Body of pancreas (tissue), 4 donors: ENCODE measurements around the gene TNIK. TPM values are rescaled to one million over a fixed set of nuclear protein-coding genes. Genes with fewer than 3 reads are reported as not detected.

Experiments
- ATAC-seq: fragments of 150-250 bp; one replicate; pipeline ENCODE4 v1.9.1; 2016
- DNase-seq, 4 donors: peaks; one replicate each; pipeline ENCODE4 v3.0.0-alpha.2; 2019
- H3K27ac ChIP-seq, 4 donors: fragments of 200-600 bp; sonication (generic); 1 replicate in 3 of 4; 2 replicates in 1 of 4; pipeline versions ENCODE4 v1.5.1 to v1.6.1; 2016 to 2019; ENCODE audit warnings: mild to moderate bottlenecking in 1 of 4, mixed read lengths in 1 of 4, moderate library complexity in 1 of 4
- H3K27me3 ChIP-seq, 2 donors: fragments of 200-600 bp; sonication (generic); one replicate each; pipeline ENCODE4 v1.6.0; 2016; ENCODE audit warnings: mild to moderate bottlenecking in 1 of 2
- H3K36me3 ChIP-seq, 2 donors: fragments of 200-600 bp; sonication (generic); replicated peaks in 1 of 2; 2 replicates each; pipeline ENCODE4 v1.5.1; 2016; ENCODE audit warnings: low read depth in 2 of 2; ENCODE audit not compliant: insufficient read depth in 1 of 2
- H3K4me1 ChIP-seq: fragments of 200-600 bp; sonication (generic); one replicate; pipeline ENCODE4 v1.6.0; 2016
- H3K4me3 ChIP-seq, 2 donors: fragments of 200-600 bp; sonication (generic); 1 replicate in 1 of 2; 2 replicates in 1 of 2; pipeline ENCODE4 v1.5.1; 2016 to 2019
- H3K9me3 ChIP-seq, 3 donors: fragments of 200-600 bp; sonication (generic); 1 replicate in 2 of 3; 2 replicates in 1 of 3; pipeline ENCODE4 v1.5.1; 2016
- CTCF ChIP-seq, 7 experiments: fragments of 450-650 bp in 4 of 7; fragments of 200-600 bp in 3 of 7; sonication (generic) in 3 of 7; IDR thresholded peaks; one replicate each; pipeline ENCODE4 v1.5.1; 2016 to 2019; ENCODE audit warnings: antibody characterized with exemption in 7 of 7
- POLR2A ChIP-seq, 3 donors: fragments of 450-650 bp; IDR thresholded peaks; one replicate each; pipeline ENCODE4 v1.6.1; 2016; ENCODE audit warnings: antibody characterized with exemption in 3 of 3, mild to moderate bottlenecking in 2 of 3
- WGBS, 2 donors: methylation state at CpG; one replicate each; pipeline ENCODE4 v1.1.5; 2017; 5-methylcytosine and 5-hydroxymethylcytosine counted together
- intact Hi-C: fragments of 100-400 bp; cut with DNase I; formaldehyde crosslinking; loops from one replicate; pipeline ENCODE4 v1.15.1; 2023
- total RNA-seq, 2 donors: library from RNA; depleted of rRNA; stranded (reverse); fragments of >200 nt; gene quantifications; one replicate each; pipeline ENCODE4 v1.1.0, GENCODE V29; 2016

TNIK gene
- total RNA-seq, 2 donors from 2014 or later, result 7.6 to 9.6 TPM

DNA sequence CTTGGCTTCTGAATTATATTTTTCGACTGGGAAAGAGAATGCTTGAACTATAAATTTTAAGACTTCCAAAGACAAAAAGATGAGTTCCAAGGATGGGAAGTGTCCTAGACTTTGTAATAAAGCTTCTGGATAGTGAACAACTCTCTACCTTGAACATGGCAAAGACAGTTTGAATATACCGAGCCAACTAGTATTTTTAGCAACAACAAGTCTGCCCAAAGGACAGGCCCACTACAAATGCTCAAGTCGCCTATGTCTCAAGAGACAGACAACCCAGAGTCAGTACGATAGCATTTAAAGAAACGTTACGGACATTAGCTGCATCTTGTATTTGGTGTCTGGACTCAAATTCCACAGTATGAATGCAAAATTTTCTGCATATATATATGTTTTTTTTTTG is 258.4 kb downstream of the TNIK start:
- Histone ChIP-seq H3K36me3 (no peaks in the 10 kb centered on the region), H3K4me1 (no peaks in the 10 kb centered on the region), H3K4me3 (no peak overlapping the region), H3K27me3 (no peaks in the 10 kb centered on the region), H3K27ac (no peak overlapping the region), H3K9me3 (no peaks in the 10 kb centered on the region)
- TF ChIP-seq CTCF (IDR thresholded peaks at IDR 0.05) (no peak), POLR2A (IDR thresholded peaks at IDR 0.05) (no peak)
- no peak for ATAC-seq
- 86 to 87% methylated on average over 6 of the region's 6 CpGs for WGBS, 2 donors
- intact Hi-C loops, result no loop called here
- no peak for DNase-seq

DNA sequence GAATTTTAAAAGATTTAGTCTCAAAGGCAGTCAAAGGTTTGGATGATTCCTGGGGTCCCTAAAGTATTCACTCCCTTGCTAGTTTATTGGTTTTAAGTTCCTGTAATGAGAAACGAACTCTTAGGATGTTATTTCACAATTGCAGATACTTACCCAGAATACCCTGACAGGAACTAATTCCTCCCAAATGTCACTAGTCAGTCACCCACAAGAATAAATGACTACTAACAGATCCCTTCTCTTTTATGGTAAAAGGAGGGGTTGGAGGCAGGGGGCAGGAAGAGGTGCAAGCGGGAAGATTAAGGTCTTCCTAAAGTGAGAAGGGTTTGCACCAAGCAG is 259.5 kb downstream of the TNIK start:
- intact Hi-C loops, result no loop called here
- DNase-seq (no peak), ATAC-seq (no peak)
- WGBS, 2 donors, result 78 to 94% methylated on average over 2 of the region's 2 CpGs
- Histone ChIP-seq H3K9me3 (no peaks in the 10 kb centered on the region), H3K27me3 (no peaks in the 10 kb centered on the region), H3K27ac (no peak overlapping the region), H3K4me1 (no peaks in the 10 kb centered on the region), H3K4me3 (no peak overlapping the region), H3K36me3 (no peaks in the 10 kb centered on the region)
- no peak for TF ChIP-seq CTCF (IDR thresholded peaks at IDR 0.05)
- no peak for TF ChIP-seq POLR2A (IDR thresholded peaks at IDR 0.05)

- intact Hi-C loops, result no loop called here
- DNase-seq (no peak), ATAC-seq (no peak)
- no peaks in the 10 kb centered on the region for H3K9me3 ChIP-seq
- TF ChIP-seq CTCF (IDR thresholded peaks at IDR 0.05), result no peak
- TF ChIP-seq POLR2A (IDR thresholded peaks at IDR 0.05), result no peak
- no peaks in the 10 kb centered on the region for H3K4me1 ChIP-seq
- no peaks in the 10 kb centered on the region for H3K27me3 ChIP-seq
- H3K4me3 ChIP-seq, result no peak overlapping the region
- 84 to 94% methylated on average over 3 of the region's 3 CpGs for WGBS, 2 donors
- H3K36me3 ChIP-seq, result no peaks in the 10 kb centered on the region
- no peak overlapping the region for H3K27ac ChIP-seq
Measured at GRCh38 chr3:171200052-171200749, 260.0 kb downstream of the TNIK start.

- DNase-seq, result no peak
- ATAC-seq, result no peak
- 84 to 87% methylated on average over 3 of the region's 3 CpGs for WGBS, 2 donors
- Histone ChIP-seq H3K4me3 (no peak overlapping the region), H3K36me3 (no peaks in the 10 kb centered on the region), H3K9me3 (no peaks in the 10 kb centered on the region), H3K27me3 (no peaks in the 10 kb centered on the region), H3K27ac (no peak overlapping the region), H3K4me1 (no peaks in the 10 kb centered on the region)
- intact Hi-C loops, result no loop called here
- TF ChIP-seq CTCF (IDR thresholded peaks at IDR 0.05) (no peak), POLR2A (IDR thresholded peaks at IDR 0.05) (no peak)
Measured at GRCh38 chr3:171199473-171199829, 260.8 kb downstream of the TNIK start.

DNA sequence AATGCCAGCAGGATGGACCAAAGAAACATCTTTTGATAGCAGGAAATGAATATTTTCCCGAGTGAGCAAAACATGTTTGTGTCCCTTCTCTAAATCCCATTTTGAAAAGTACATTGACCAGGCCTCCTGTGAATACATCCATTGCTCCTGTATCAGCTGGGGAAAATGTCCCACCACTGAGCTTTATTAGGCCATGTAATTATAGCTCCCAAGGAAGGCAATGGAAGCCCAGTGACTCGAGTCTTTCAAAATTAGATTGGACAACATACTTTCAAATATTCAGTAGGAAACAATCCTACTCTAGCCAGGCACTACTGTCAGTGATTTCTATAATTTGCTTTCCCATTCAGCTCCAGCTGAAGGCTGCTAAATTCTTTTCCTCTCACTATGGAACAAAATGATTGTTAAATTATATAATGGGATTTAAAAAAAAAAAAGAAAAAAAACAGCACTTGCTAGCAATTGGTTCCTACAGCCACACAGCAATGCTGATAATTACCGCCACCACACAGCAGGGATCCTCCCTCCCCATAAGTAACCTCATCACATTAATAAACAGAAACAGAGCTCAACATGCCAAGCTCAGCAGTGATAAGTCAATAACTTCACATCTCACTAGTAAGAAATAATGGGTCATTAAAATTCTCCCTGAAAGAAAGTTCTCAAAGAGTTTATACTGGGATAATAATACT is 261.3 kb downstream of the TNIK start:
- ATAC-seq (no peak), DNase-seq (no peak)
- 90 to 91% methylated on average over 3 of the region's 3 CpGs for WGBS, 2 donors
- intact Hi-C loops, result no loop called here
- TF ChIP-seq POLR2A (IDR thresholded peaks at IDR 0.05) (no peak), CTCF (IDR thresholded peaks at IDR 0.05) (no peak)
- H3K27ac ChIP-seq, result no peak overlapping the region
- H3K27me3 ChIP-seq, result no peaks in the 10 kb centered on the region
- H3K4me1 ChIP-seq, result no peaks in the 10 kb centered on the region
- H3K9me3 ChIP-seq, result no peaks in the 10 kb centered on the region
- H3K36me3 ChIP-seq, result no peaks in the 10 kb centered on the region
- H3K4me3 ChIP-seq, result no peak overlapping the region
